Activated CD8-positive, alpha-beta memory T cell treated with anti-CD3 and anti-CD28 coated beads, Interleukin-2, amount 50 U/mL, for 1 hour (primary cell): ENCODE measurements around the gene GPC5.
"Not testable (repeated sequence)": the region's sequence is repeated elsewhere in the genome, so short reads cannot be mapped to it uniquely, and the experiment has no call there.

Source experiments
- DNase-seq: peaks from one replicate; pipeline ENCODE4 v3.0.0-alpha.2; 2020; ENCODE audit errors: extremely low read depth

Gene GPC5

DNA sequence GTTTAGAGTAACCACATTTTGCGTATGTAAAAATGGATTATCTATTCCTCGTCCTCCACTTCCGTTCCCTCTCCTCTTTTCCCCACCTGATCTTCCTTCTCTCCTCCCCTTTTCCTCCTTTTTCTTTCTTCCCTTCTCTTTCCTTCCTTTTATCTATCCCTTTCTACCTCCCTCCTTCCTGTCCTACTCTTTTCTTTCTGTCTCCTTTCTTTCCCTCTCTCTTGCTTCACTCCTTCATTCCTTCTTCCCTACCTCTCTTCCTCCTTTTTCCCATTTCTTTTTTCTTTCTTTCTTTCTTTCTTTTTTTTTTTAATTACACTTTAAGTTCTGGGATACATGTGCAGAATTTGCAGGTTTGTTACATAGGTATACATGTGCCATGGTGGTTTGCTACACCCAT is 1139.7 kb downstream of the GPC5 start:
- no peak for DNase-seq

DNA sequence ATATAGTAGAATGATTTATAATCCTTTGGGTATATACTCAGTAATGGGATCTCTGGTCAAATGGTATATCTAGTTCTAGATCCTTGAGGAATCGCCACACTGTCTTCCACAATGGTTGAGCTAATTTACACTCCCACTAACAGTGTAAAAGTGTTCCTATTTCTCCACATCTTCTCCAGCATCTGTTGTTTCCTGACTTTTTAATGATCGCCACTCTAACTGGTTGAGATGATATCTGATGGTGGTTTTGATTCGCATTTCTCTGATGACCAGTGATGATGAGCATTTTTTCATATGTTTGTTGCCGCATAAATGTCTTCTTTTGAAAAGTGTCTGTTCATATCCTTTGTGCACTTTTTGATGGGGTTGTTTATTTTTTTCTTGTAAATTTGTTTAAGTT is 1140.7 kb downstream of the GPC5 start:
- DNase-seq = not testable (repeated sequence)

DNA sequence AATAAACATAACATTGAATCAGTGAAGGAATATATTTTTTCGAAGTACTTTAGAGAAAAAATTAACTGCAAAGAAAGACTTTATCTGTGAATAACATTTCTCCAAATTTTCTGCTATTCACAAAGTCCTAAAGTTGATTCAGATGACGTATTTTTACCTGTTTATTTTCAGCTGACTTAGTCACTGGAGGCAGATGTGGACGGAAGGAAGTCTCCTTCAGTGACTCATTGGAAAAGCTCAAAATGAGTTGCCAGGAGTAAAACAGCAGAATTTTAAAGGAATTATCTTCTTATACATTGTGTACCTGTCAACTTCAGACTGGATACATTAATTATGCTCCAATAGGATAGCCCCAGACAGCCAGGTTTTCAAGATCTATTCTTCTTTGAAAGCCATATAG is 1148.8 kb downstream of the GPC5 start:
- DNase-seq = no peak

DNA sequence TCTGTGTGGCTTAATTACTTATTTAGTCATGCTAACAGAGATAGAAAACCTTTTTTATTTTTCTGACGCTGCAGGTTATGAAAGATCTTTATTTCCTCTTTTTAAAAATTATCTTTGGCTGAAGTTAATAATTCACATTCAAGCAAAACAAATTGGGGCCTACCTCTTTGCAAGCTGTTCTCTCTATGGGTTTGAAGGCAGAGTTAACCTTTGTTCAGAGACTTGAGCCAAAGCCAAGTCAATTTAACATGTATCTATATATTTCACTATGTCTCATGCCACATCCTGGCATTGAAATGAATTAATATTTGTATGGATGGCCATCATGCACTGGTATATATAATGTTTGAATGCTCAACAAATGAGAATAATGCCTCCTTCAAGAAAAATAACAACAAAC is 1150.9 kb downstream of the GPC5 start:
- no peak for DNase-seq

DNA sequence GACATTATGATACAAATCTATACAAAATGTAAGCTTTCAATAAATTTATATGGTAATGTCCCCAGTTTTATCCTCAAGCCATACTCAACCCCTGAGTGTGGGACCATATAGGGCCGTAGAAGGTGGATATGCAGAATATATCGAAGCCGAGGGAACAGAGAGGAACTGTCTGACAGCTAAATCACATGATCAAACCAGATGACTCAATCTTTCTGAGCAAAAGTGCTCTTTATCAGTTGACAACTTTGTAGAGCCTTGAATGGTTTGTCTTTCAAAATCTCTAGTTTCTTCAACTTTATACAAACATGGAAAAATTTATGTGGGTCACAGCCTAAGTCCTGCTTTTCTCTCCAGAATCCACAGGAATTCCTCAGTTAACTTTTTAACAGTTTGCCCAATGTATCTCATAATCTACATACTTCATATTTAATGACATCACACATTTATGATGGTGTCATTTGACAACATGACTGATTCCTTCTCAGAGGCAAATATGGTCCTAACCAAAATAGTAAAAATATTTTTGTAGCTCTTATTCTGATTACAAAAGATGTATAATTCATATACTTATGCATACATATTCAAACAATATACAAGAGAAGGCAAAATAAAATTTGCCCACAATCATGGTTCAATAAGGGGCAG is 1155.2 kb downstream of the GPC5 start:
- no peak for DNase-seq

DNA sequence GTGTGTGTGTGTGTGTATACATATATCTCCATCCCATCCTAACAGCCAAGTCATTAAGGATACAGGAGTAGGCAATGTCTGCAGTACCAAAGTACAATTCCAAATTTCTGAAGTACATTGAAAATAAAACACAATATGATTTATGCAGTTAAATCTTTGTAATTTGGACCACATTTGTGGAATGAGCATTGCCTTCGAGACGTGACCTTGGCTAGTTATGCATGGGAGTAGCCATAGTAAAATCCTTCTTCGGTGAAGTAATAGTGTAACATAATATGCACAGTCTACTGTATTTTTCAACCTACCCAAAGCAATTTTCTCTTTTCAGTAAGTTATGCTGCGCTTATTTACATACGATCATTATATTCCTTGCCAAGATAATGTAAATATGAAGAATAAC is 1162.5 kb downstream of the GPC5 start:
- no peak for DNase-seq

DNA sequence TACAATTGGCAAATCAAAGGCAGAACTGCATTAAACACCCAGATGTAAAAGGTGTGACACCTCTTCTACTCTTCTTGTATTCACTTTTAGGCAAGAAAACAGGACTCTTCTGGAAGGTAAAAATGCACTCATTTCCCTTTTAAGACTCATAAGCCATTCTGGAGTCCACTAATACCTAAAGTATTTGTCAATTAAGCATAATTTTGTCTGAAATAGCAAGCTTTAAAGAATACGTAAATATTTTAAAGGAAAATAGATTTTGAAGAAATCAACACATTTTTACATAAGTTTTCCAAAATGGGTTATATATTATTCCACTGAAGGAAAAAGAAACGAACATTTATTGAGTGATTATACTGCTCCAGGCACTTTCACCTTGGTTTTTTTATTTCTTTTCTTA is 1166.5 kb downstream of the GPC5 start:
- no peak for DNase-seq

DNA sequence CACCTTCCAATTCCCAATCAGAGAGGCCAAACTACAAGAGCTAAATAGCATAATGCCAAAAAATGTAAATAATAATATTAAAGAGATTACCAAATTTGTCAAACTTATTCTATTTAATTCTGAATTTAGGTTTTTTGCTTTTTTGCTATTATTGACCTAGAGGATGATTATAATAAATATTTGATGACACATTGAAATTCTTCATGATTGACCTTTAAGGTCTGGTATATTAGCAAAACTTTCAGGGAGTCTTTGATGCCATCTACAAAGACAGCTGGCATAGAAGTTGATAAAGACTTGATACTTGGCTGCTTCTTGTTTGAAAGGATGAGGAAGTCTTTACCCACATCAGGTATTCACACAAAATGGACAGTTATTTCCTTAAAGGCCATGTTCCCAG is 1168.3 kb downstream of the GPC5 start:
- DNase-seq = no peak

DNA sequence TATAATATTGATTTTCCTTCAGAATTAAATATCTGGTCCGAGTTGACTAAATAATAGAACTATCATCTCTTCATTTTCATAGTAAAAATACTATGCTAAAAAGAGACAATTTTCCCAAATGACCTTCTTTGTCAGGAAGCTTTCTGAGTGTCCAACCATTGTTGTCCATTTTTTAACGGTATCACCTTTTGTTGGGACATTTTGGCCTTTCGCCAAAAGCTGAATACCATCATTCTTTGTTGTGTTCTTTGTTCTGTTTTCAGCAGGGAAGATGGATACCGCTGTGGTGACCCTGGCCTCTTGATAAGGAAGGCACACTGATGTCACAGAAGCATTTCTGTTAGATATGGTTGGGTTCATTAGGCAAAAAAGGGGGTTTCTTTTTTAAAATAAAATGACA is 1173.8 kb downstream of the GPC5 start:
- no peak for DNase-seq

DNA sequence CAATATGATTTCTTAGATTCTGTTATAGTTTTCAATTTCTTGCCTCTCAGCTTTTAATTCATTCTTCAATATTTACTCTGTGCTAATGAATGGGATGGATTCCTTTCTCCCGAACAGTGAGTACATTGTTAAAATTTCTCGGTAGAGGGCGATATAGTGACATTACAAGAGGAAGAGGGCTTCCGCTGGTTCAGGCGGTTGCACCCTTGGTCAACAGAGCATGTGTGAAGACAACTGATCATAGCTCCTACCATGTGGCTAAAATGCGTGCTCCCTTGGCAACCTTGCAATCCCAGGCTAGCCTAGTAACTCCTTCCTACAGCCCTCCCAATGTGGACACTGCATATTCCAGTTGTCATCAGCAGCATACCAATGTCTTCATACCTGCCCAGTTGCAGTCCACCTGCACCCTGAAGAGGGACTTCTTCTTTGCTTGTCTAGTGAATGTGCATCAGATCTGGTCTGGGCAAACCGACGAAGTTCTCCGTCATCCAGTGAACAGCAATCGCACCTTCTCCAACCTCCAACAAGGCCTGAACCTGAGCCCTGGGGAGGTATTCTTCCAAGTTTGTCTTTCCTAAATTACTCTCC is 1175.1 kb downstream of the GPC5 start:
- no peak for DNase-seq

DNA sequence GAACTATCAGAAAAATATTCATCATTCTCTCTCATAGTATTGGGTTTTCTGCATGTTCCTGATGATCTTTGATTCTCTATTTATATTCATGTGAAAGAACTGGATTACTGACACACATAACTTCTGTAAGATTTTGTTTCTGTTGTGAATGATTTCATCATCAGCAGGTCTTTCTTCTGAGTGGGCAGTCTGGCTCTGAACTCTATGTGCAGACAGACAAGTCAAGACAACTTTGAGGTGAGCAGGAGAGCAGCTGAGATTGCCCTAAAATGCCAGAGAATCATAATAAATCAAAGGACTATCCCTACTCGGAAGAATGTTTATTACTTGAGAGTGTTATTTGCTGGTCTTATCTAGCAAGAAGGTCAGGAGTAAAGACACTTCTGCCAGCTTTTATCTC is 1176.1 kb downstream of the GPC5 start:
- no peak for DNase-seq

DNA sequence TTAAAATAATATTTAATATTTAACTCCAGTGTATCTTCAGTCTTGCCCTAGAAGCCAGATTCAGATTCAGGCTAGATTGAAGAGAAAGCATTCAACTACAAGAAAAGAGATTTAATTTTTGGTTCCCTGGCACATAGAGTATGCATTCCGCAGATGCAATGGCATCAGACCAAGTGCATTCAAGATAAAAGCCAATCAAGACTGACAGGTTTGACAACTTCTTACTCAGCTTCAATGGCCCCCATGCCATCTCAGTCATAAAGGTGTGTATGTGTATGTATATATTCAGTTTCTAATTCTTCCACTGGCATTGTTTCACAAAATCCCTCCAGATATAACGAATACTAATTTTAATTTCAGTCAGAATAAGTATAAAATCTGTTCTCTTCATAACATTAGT is 1177.4 kb downstream of the GPC5 start:
- DNase-seq = no peak

DNA sequence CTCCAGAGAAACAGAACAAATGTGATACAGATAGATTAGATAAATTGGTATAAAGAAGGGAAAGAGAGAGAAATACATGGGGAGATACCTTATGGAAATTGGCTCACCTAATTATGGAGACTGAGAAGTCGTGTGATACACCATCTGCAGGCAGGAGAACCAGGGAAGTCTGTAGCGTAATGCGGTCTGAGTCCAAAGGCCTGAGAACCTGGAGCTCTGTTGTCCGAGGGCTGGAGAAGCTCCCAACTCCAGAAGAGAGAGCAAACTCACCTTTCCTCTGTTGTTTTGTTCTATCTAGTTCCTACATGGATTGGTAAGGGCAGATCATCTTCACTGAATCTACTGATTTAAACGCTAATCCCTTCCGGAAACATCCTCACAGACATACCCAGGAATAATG is 1179.9 kb downstream of the GPC5 start:
- DNase-seq = no peak

DNA sequence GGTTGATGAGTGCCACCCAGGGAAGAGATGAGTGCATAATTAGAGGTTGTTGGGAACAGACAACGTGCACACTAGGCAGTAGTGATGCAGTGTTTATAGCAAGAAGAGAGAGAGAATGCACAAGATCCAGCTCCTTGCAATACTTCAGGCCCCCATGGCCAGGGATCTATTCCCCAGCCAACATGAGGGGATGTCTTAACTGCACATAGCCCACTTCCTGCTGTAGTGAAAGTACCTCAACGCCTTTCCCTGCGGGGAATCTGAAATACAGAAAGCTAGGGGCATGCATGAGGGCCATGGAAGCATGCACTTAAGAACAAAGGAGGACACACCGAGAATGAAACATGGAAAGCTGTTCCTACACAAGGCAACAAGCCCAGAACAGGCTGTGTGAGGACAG is 1191.5 kb downstream of the GPC5 start:
- no peak for DNase-seq

DNA sequence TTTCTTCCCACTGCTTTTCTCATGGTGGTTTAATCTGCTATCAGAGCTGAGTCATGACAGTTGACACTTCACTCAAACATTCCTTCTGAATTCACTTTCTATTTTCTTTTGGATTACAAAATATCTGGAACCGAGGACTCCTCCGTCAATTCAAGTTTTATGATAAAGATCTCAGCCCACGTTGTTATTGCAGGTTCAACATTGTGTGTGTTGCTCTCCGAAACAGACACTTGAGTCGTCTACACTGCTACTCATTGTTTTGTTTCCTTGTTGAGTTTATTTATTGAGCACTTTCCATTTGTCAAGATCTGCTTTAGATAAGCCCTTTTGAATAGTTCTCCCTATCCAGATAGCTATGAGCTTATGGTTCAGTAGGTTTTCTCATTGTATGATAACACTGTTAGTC is 1192.1 kb downstream of the GPC5 start:
- no peak for DNase-seq

DNA sequence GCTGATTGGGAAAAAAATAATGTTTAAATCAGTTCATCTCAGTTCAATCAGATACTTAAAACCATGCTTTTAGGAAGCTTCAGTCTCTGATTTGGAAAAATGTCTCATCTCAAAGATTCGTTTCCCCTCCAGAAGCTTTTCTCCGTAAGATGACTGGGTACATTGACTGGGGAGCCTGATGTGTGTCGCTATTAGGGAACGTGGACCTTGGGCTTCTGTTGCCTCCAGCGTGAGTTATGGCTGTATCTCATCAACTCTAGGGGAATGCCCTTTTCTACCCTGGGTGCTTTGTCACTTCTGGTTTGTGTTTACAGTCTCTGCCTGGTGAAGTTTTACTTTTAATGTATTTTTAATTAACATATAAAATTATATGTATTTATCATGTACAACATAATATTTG is 1192.7 kb downstream of the GPC5 start:
- DNase-seq = no peak

DNA sequence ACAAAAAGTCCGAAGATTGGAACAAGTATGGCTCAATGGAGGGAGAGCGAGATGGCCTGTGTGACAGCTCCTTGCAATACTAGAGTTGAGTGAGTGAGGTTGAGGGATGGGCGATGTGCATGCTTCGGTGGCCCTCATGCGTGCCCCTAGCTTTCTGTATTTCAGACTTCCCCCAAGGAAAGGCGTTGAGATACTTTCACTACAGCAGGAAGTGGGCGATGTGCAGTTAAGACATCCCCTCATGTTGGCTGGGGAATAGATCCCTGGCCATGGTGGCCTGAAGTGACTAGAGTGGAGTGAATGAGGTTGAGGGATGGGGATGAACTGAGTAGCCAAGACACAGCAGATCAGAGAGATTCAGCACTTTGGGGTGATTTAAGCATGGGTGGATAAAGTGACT is 1194.3 kb downstream of the GPC5 start:
- no peak for DNase-seq

DNA sequence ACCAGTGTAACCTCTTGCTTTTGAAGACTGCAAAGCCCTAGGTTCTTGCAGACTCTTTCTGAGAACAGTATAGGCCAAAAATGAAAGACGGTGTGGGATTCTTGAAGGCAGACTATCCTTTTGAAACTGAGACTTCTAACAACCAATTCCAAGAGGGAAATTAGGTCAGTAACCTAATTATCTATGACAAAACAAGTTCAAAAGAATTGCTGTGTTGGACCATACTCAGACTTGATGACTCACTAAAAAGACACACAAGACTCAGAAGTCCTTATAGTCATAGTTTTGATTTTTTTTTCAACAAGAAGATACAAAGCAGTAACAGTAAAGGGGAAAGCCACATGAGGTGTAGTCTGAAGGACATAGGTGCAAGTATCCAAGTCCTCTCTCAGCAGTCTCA is 1204.1 kb downstream of the GPC5 start:
- no peak for DNase-seq

DNA sequence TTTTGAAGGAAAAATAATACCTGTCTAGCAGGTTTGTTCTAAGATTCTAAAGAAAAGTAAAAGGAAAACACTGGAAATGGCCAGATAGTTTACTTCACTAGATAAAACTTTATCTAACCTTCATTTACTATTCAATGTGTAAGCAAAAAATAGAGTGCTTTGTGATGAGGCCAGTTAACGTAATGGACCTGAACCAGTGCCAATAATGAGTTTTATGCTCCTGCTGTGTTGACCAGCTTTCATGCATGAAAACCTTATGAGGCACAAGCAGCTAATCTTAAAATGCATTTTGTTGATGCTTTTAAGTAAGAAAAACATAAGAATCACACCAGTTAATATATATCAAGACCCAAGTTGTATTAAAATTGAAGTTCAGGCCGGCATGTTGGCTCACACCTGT is 1211.0 kb downstream of the GPC5 start:
- DNase-seq = no peak

DNA sequence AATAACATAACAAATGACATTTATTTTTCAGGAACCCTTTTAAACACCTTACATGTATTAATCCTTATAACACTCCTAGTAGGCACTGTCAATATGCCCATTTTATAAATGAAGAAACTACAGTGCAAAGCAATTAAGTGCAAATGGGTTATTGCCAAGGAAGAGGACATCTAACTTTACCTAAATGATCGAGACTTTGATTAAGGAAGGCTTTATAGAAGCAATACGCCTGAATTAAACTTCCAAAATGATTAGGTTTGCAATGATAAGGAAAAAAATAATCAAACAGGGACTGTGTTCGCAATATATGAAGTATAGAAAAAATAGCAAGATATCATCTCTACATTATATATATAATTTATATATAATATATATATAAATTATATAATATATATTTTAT is 1214.5 kb downstream of the GPC5 start:
- no peak for DNase-seq

DNA sequence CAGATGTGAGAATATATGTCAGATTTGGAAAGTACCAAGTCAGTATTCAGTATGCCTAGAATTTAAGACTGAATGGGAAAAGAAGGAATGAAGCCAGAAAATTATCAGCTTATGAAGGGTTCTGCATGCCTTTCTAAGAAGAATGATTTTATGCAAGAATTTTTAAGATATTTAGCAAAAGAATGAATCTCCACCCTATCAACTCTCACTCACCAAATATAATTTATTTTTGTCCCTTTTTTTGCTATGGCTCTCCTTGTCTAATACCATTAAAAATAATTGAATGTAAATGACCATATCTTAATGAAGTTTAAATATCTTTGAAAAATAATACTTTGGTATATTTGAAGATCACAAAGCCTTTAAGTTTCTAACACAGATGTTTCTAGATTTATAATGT is 1215.5 kb downstream of the GPC5 start:
- DNase-seq = no peak

DNA sequence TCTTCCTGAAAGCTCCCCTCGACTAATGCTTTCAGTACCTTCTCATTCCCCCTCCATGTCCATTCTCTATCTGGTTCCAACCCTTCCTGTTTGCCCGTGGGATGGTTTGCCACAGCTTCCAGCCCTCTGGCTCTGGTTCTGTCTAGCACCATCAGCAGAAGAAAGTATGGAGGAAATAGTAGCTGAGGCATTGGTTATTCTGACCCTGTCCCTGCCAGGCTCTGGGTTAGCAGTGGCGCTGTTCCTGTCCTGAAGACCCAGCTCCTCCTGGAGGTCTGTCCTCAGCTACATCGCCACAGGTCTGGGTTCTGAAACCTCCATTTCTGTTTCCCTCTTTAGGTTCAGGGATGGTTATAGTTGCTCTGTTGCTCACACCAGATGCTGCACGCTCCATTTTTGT is 1223.6 kb downstream of the GPC5 start:
- DNase-seq = no peak

DNA sequence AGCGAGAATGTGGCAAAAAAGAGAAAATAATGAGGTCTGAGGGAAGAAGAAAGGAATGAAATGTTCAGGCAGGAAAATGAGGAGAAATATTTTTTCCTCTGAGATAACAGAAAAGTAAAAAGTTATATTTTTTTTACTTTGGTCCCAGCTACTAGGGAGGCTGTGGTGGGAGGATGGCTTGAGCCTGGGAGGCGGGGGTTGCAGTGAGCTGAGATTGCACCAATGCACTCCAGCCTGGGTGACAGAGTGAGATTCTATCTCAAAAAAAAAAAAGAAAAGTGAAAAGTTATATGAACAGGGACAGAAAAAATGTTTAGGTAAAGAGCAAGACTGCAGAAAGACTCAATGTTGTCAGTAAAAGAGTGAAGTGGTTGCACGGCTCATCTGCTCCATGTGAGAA is 1224.5 kb downstream of the GPC5 start:
- DNase-seq = no peak

DNA sequence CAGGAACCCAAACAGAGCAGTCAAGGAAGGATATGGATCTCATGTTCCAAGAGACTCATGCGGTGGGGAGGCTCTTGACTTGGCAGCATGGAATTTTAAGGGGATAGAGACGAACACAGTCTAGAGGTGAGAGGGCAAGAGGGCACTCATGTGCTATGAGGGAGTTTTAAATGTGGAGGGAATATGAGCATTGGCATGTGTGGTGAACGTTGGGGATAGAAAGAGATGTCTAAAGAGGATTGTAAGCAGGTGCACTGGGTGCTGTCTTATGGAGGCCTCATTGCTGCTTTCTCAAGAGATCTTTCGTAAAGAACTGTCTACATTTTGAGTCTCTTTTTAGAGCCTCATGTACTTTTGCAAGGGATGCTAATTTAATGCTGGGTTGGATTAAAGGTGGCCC is 1227.9 kb downstream of the GPC5 start:
- DNase-seq = no peak
